ENCODE measurements around the gene HM13.

GRCh38 chr20:31587545-31588389, 73.5 kb downstream of the HM13 start:
- TF ChIP-seq CTCF (IDR thresholded peaks at IDR 0.05; ENCODE audit: extremely low read depth in 1 of 2, insufficient read depth in 1 of 2, low read depth in 1 of 2, low read length in 2 of 2), result no peak
- TF ChIP-seq, protein P1, sequence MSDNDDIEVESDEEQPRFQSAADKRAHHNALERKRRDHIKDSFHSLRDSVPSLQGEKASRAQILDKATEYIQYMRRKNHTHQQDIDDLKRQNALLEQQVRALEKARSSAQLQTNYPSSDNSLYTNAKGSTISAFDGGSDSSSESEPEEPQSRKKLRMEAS (IDR thresholded peaks at IDR 0.05; ENCODE audit: insufficient read depth, insufficient read length), result no peak
- no peak for TF ChIP-seq MYC (IDR thresholded peaks at IDR 0.05; ENCODE audit: low read depth, low read length)
- TF ChIP-seq POLR2A (IDR thresholded peaks at IDR 0.05; ENCODE audit: low read depth, low read length), result no peak
- TF ChIP-seq POLR2AphosphoS5 (IDR thresholded peaks at IDR 0.05; ENCODE audit: insufficient read depth, low read depth, low read length), result no peak
- no peak for TF ChIP-seq EZH2 (IDR thresholded peaks at IDR 0.05; ENCODE audit: borderline replicate concordance, low read depth, low read length, severe bottlenecking)
- no peak for TF ChIP-seq FOS (IDR thresholded peaks at IDR 0.05; ENCODE audit: borderline replicate concordance, insufficient read depth, low read length)
- TF ChIP-seq GATA2 (IDR thresholded peaks at IDR 0.05; ENCODE audit: insufficient read depth, insufficient read length, low read depth, low read length), result no peak

Data from endothelial cell of umbilical vein (primary cell).